ENCODE results near the gene TLCD3B. TPM values are rescaled to one million over a fixed set of nuclear protein-coding genes. Genes with fewer than 3 reads are reported as not detected.

TLCD3B gene
- total and polyA plus RNA-seq, 7 donors = 0.54 TPM; not detected in 6

DNA sequence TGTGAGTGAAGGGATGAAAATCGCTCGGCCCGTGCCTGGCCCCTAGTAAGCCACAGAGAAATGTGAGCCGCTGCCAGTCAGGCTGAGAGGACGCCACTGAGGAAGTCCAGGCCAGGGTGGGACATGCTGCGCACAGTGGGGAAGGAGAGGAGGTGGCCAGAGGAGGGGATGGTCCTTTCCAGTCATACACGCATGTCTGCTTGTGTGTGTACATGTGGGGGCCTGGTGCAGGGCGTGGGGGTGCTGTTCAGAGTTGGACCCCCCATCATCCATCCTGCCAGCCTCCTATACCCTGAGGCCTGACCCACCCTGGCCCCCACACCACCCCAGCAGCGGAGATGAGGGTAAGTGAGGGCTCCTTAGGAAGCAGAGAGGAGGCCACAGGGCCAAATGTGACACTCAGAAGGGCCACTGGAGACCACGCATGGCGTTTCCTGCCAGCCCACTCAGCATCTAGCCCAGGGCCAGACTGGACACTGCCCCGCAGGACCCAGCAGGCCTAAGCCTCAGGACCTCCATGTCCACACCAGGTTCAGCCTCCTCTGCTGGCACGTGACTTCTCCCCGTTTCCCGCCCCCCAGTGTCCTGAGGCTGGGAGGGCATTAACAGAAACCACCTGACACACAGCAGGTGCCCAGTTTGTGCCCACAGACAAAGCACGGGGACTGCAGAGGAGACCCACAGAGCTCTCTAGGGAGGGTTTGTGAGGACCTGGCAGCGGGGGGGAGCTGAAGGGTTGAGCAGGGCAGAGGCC lies 27.2 kb downstream of the TLCD3B start:
- TF ChIP-seq POLR2AphosphoS5 (IDR thresholded peaks at IDR 0.05) (no peak), EP300 (IDR thresholded peaks at IDR 0.05) (no peak), POLR2A (IDR thresholded peaks at IDR 0.05) (no peak)
- TF ChIP-seq, protein P1, sequence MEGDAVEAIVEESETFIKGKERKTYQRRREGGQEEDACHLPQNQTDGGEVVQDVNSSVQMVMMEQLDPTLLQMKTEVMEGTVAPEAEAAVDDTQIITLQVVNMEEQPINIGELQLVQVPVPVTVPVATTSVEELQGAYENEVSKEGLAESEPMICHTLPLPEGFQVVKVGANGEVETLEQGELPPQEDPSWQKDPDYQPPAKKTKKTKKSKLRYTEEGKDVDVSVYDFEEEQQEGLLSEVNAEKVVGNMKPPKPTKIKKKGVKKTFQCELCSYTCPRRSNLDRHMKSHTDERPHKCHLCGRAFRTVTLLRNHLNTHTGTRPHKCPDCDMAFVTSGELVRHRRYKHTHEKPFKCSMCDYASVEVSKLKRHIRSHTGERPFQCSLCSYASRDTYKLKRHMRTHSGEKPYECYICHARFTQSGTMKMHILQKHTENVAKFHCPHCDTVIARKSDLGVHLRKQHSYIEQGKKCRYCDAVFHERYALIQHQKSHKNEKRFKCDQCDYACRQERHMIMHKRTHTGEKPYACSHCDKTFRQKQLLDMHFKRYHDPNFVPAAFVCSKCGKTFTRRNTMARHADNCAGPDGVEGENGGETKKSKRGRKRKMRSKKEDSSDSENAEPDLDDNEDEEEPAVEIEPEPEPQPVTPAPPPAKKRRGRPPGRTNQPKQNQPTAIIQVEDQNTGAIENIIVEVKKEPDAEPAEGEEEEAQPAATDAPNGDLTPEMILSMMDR (IDR thresholded peaks at IDR 0.05) = no peak
- WGBS, 2 donors = 86 to 88% methylated on average over 17 of the region's 17 CpGs
- peaks cover 0 to 9% (median 6%) of the 10 kb centered on the region in 4 donors for H3K4me1 ChIP-seq
- no peaks in the 10 kb centered on the region for H3K9me3 ChIP-seq
- no peak for DNase-seq
- H3K27ac ChIP-seq = no peak overlapping the region
- peaks cover 0 to 41% (median 7%) of the 10 kb centered on the region in 4 donors for H3K36me3 ChIP-seq
- H3K27me3 ChIP-seq = peaks cover 0 to 6% (median under 1%) of the 10 kb centered on the region in 3 donors
- intact Hi-C loops (cut with DNase I) = no loop called here
- H3K4me3 ChIP-seq = no peak overlapping the region

- H3K27ac ChIP-seq = no peak overlapping the region
- no peak for DNase-seq
- 90 to 92% methylated on average over 19 of the region's 19 CpGs for WGBS, 2 donors
- H3K9me3 ChIP-seq = no peaks in the 10 kb centered on the region
- peaks cover 0 to 48% (median 9%) of the 10 kb centered on the region in 4 donors for H3K36me3 ChIP-seq
- peaks cover 0 to 9% (median 6%) of the 10 kb centered on the region in 4 donors for H3K4me1 ChIP-seq
- intact Hi-C loops (cut with DNase I) = no loop called here
- H3K27me3 ChIP-seq = no peaks in the 10 kb centered on the region
- H3K4me3 ChIP-seq = no peak overlapping the region
- TF ChIP-seq POLR2A (IDR thresholded peaks at IDR 0.05) (no peak), POLR2AphosphoS5 (IDR thresholded peaks at IDR 0.05) (no peak), EP300 (IDR thresholded peaks at IDR 0.05) (no peak)
- TF ChIP-seq, protein P1 (IDR thresholded peaks at IDR 0.05) = no peak
Measured at GRCh38 chr16:30002614-30003346, 28.3 kb downstream of the TLCD3B start.

- H3K4me3 ChIP-seq = no peak overlapping the region
- TF ChIP-seq POLR2AphosphoS5 (IDR thresholded peaks at IDR 0.05) (no peak), POLR2A (IDR thresholded peaks at IDR 0.05) (no peak), EP300 (IDR thresholded peaks at IDR 0.05) (no peak)
- TF ChIP-seq, protein P1 (IDR thresholded peaks at IDR 0.05) = no peak
- H3K27me3 ChIP-seq = no peaks in the 10 kb centered on the region
- no peak overlapping the region for H3K27ac ChIP-seq
- WGBS, 2 donors = 86 to 88% methylated on average over 33 of the region's 33 CpGs
- H3K36me3 ChIP-seq = peaks cover 0 to 53% (median 9%) of the 10 kb centered on the region in 4 donors
- no peak for DNase-seq
- peaks cover 0 to 21% (median 19%) of the 10 kb centered on the region in 4 donors for H3K4me1 ChIP-seq
- intact Hi-C loops (cut with DNase I) = no loop called here
- no peaks in the 10 kb centered on the region for H3K9me3 ChIP-seq
Measured at GRCh38 chr16:30000735-30001631, 30.1 kb downstream of the TLCD3B start.

- intact Hi-C loops (cut with DNase I) = loop anchor here (5.0 to 10.0 kb wide), 2 partner anchors 72 to 95 kb away; partner anchors contain the start of genes KCTD13, TBX6 and YPEL3
- Histone ChIP-seq H3K4me1 (peaks cover 0 to 22% (median 17%) of the 10 kb centered on the region in 4 donors), H3K27ac (no peak overlapping the region), H3K4me3 (no peak overlapping the region), H3K36me3 (peaks cover 0 to 53% (median 9%) of the 10 kb centered on the region in 4 donors), H3K27me3 (no peaks in the 10 kb centered on the region), H3K9me3 (no peaks in the 10 kb centered on the region)
- no peak for TF ChIP-seq EP300 (IDR thresholded peaks at IDR 0.05)
- TF ChIP-seq, protein P1 (IDR thresholded peaks at IDR 0.05) = no peak
- no peak for TF ChIP-seq POLR2AphosphoS5 (IDR thresholded peaks at IDR 0.05)
- TF ChIP-seq POLR2A (IDR thresholded peaks at IDR 0.05) = no peak
- 91 to 93% methylated on average over 6 of the region's 6 CpGs for WGBS, 2 donors
- no peak for DNase-seq
Measured at GRCh38 chr16:29999605-30000004, 31.5 kb downstream of the TLCD3B start.
